ENCODE results near the gene NCCRP1. TPM values are rescaled to one million over a fixed set of nuclear protein-coding genes. Genes with fewer than 3 reads are reported as not detected.
A peak's percentile ranks its signal among the peaks of the same experiment; 100 is the strongest.

Gene NCCRP1
- total RNA-seq, 2 experiments from 2014 or later = not detected

GRCh38 chr19:39186391-39186790 is 10.4 kb upstream of the NCCRP1 start:
- H3K4me1 Mint-ChIP-seq (ENCODE audit: low read depth) = no peaks in the 10 kb centered on the region
- ChIA-PET CTCF (interaction anchor here (0.7 to 0.8 kb wide), 2 partner anchors 70 to 135 kb away, joined by 3 read pairs; no protein-coding TSS in a partner anchor), POLR2A (no interaction called here)
- TF ChIP-seq, protein P1, sequence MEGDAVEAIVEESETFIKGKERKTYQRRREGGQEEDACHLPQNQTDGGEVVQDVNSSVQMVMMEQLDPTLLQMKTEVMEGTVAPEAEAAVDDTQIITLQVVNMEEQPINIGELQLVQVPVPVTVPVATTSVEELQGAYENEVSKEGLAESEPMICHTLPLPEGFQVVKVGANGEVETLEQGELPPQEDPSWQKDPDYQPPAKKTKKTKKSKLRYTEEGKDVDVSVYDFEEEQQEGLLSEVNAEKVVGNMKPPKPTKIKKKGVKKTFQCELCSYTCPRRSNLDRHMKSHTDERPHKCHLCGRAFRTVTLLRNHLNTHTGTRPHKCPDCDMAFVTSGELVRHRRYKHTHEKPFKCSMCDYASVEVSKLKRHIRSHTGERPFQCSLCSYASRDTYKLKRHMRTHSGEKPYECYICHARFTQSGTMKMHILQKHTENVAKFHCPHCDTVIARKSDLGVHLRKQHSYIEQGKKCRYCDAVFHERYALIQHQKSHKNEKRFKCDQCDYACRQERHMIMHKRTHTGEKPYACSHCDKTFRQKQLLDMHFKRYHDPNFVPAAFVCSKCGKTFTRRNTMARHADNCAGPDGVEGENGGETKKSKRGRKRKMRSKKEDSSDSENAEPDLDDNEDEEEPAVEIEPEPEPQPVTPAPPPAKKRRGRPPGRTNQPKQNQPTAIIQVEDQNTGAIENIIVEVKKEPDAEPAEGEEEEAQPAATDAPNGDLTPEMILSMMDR (IDR thresholded peaks at IDR 0.05) = no peak
- H3K27ac Mint-ChIP-seq = no peak overlapping the region
- Histone ChIP-seq H3K36me3 (ENCODE audit: insufficient read depth, low read length) (no peaks in the 10 kb centered on the region), H3K27ac (ENCODE audit: low read depth in 1 of 2, low read length in 2 of 2) (no peak overlapping the region), H3K4me3 (ENCODE audit: low read length) (no peak overlapping the region), H3K4me1 (ENCODE audit: insufficient read depth, low read length) (no peaks in the 10 kb centered on the region), H3K9me3 (ENCODE audit: control insufficient read depth in 1 of 2, insufficient read depth in 1 of 2, low read length in 2 of 2) (no peaks in the 10 kb centered on the region), H3K27me3 (ENCODE audit: control insufficient read depth in 1 of 2, insufficient read depth in 2 of 2, low read length in 2 of 2) (no peaks in the 10 kb centered on the region)
- H3K36me3 Mint-ChIP-seq (ENCODE audit: low read depth) = no peaks in the 10 kb centered on the region
- intact Hi-C loops (cut with DNase I, micrococcal nuclease) = loop anchor here (2.0 to 10.0 kb wide), 3 partner anchors 64 to 222 kb away; no protein-coding TSS in a partner anchor
- DNase-seq (no peak), ATAC-seq (ENCODE audit: poor library complexity) (no peak)
- H3K9me3 Mint-ChIP-seq = no peaks in the 10 kb centered on the region
- H3K27me3 Mint-ChIP-seq = peaks cover 18% of the 10 kb centered on the region
- no peak overlapping the region for H3K4me3 Mint-ChIP-seq

DNA sequence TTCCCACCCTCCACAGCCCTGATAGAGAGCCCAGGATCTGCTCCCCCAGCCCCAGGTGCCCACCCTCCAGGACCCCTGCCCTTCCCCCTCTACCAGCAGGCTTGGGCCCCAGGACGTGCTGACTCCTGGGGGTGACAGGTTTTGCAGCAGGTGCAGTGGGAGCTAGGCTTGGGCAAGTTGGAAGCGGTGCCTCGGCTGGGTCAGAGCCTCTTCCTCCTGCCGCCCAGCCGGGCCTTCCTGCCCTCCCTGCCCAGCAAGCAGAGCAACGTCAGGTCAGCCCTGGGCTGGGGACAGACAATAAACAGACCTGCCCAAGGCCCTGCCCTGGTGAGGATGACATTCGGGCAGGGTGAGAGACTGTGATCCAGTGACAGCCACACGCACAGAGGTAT is 9.2 kb upstream of the NCCRP1 start:
- intact Hi-C loops (cut with DNase I, micrococcal nuclease) = loop anchor here (1.0 to 10.0 kb wide), 4 partner anchors 65 to 223 kb away; no protein-coding TSS in a partner anchor
- ATAC-seq (ENCODE audit: poor library complexity) = no peak
- POLR2A ChIA-PET = no interaction called here
- Mint-ChIP-seq H3K9me3 (no peaks in the 10 kb centered on the region), H3K27ac (no peak overlapping the region), H3K36me3 (ENCODE audit: low read depth) (no peaks in the 10 kb centered on the region), H3K4me3 (no peak overlapping the region), H3K4me1 (ENCODE audit: low read depth) (no peaks in the 10 kb centered on the region), H3K27me3 (peaks cover 18% of the 10 kb centered on the region)
- Histone ChIP-seq H3K4me1 (ENCODE audit: insufficient read depth, low read length) (no peaks in the 10 kb centered on the region), H3K27me3 (ENCODE audit: control insufficient read depth in 1 of 2, insufficient read depth in 2 of 2, low read length in 2 of 2) (peaks cover 0 to 2% of the 10 kb centered on the region in 2 experiments), H3K27ac (ENCODE audit: low read depth in 1 of 2, low read length in 2 of 2) (no peak overlapping the region), H3K9me3 (ENCODE audit: control insufficient read depth in 1 of 2, insufficient read depth in 1 of 2, low read length in 2 of 2) (no peaks in the 10 kb centered on the region), H3K4me3 (ENCODE audit: low read length) (no peak overlapping the region), H3K36me3 (ENCODE audit: insufficient read depth, low read length) (no peaks in the 10 kb centered on the region)
- CTCF ChIA-PET = no interaction called here
- TF ChIP-seq, protein P1 (IDR thresholded peaks at IDR 0.05) = peak; percentile 28
- no peak for DNase-seq

- ChIA-PET CTCF (no interaction called here), POLR2A (no interaction called here)
- peaks cover 3 to 7% of the 10 kb centered on the region in 2 experiments for H3K27me3 ChIP-seq (ENCODE audit: control insufficient read depth in 1 of 2, insufficient read depth in 2 of 2, low read length in 2 of 2)
- no peak overlapping the region for H3K4me3 Mint-ChIP-seq
- no peaks in the 10 kb centered on the region for H3K9me3 ChIP-seq (ENCODE audit: control insufficient read depth in 1 of 2, insufficient read depth in 1 of 2, low read length in 2 of 2)
- H3K27ac ChIP-seq (ENCODE audit: low read depth in 1 of 2, low read length in 2 of 2) = no peak overlapping the region
- H3K27ac Mint-ChIP-seq = no peak overlapping the region
- no peaks in the 10 kb centered on the region for H3K36me3 Mint-ChIP-seq (ENCODE audit: low read depth)
- H3K27me3 Mint-ChIP-seq = peaks cover 30% of the 10 kb centered on the region
- no peak for DNase-seq
- no peak for ATAC-seq (ENCODE audit: poor library complexity)
- TF ChIP-seq, protein P1 (IDR thresholded peaks at IDR 0.05) = no peak
- no peaks in the 10 kb centered on the region for H3K9me3 Mint-ChIP-seq
- H3K36me3 ChIP-seq (ENCODE audit: insufficient read depth, low read length) = no peaks in the 10 kb centered on the region
- no peak overlapping the region for H3K4me3 ChIP-seq (ENCODE audit: low read length)
- intact Hi-C loops (cut with DNase I, micrococcal nuclease) = loop anchor here (5.0 to 10.0 kb wide), 2 partner anchors 67 to 224 kb away; no protein-coding TSS in a partner anchor
- no peaks in the 10 kb centered on the region for H3K4me1 ChIP-seq (ENCODE audit: insufficient read depth, low read length)
- H3K4me1 Mint-ChIP-seq (ENCODE audit: low read depth) = no peaks in the 10 kb centered on the region
These were observed 7.8 kb upstream of the NCCRP1 start for GRCh38 chr19:39188960-39189359.

Data from CD4-positive, alpha-beta T cell (primary cell).